SK-N-SH (cell line): ENCODE data around the gene MUC5B. TPM values are rescaled to one million over a fixed set of nuclear protein-coding genes. Genes with fewer than 3 reads are reported as not detected.

ENCODE experiments used
- CTCF ChIA-PET: fragments of 300-600, 350-600 bp; formaldehyde crosslinking; extraction: SDS; loops from one replicate; lab custom pipeline; 2021; lab: Yijun Ruan, JAX
- POLR2A ChIA-PET: fragments of 350-600 bp; sonication (Branson Sonifier 250); formaldehyde crosslinking; extraction: SDS; loops from one replicate; lab custom pipeline; 2020; ENCODE audit warnings: antibody characterized with exemption, inconsistent platforms; lab: Yijun Ruan, JAX
- DNase-seq: peaks from one replicate; pipeline ENCODE4 v3.0.0; 2012
- H2AFZ ChIP-seq: fragments of 200-600 bp; sonication (generic); 2 replicates; pipeline ENCODE4 v1.8.1; 2016; ENCODE audit warnings: antibody characterized with exemption, mild to moderate bottlenecking, low read depth
- H3F3A ChIP-seq: fragments of 200-600 bp; sonication (generic); replicated peaks from 2 replicates; pipeline ENCODE3; 2016; ENCODE audit warnings: antibody characterized with exemption, mild to moderate bottlenecking; ENCODE audit not compliant: insufficient read depth
- H3K27ac ChIP-seq, 2 experiments: fragments of 200-500 bp in 1 of 2; fragments of 200-600 bp in 1 of 2; sonication (Bioruptor generic) in 1 of 2; sonication (generic), shearing (Covaris generic) in 1 of 2; 2 replicates each; pipeline versions ENCODE4 v1.5.1 to v1.6.1; 2014 to 2016; ENCODE audit warnings: low read depth in 2 of 2, inconsistent platforms in 1 of 2, low read length in 1 of 2, mild to moderate bottlenecking in 1 of 2, mixed read lengths in 1 of 2
- H3K27me3 ChIP-seq: fragments of 200-600 bp; sonication (generic), shearing (Covaris generic); 2 replicates; pipeline ENCODE4 v1.6.1; 2016; ENCODE audit warnings: mixed run types; ENCODE audit not compliant: insufficient read depth
- H3K36me3 ChIP-seq, 2 experiments: fragments of 200-500 bp in 1 of 2; fragments of 200-600 bp in 1 of 2; sonication (Bioruptor generic) in 1 of 2; sonication (generic) in 1 of 2; replicated peaks in 1 of 2; 2 replicates each; pipeline versions ENCODE3 to v1.5.1; 2014 to 2016; ENCODE audit warnings: low read length in 1 of 2, mild to moderate bottlenecking in 1 of 2; ENCODE audit not compliant: insufficient read depth in 2 of 2, control insufficient read depth in 1 of 2
- H3K4me1 ChIP-seq, 2 experiments: fragments of 200-500 bp in 1 of 2; fragments of 200-600 bp in 1 of 2; sonication (Bioruptor generic) in 1 of 2; sonication (generic), shearing (Covaris generic) in 1 of 2; 2 replicates each; pipeline versions ENCODE4 v1.5.1 to v1.6.1; 2014 to 2016; ENCODE audit warnings: low read depth in 1 of 2, low read length in 1 of 2, mixed run types in 1 of 2; ENCODE audit not compliant: insufficient read depth in 2 of 2, control insufficient read depth in 1 of 2
- H3K4me2 ChIP-seq: fragments of 200-600 bp; sonication (generic), shearing (Covaris generic); 2 replicates; pipeline ENCODE4 v1.6.1; 2017; ENCODE audit warnings: mixed run types
- H3K4me3 ChIP-seq, 2 experiments: fragments of 200-500 bp in 1 of 2; fragments of 200-600 bp in 1 of 2; sonication (Bioruptor generic) in 1 of 2; sonication (generic), shearing (Covaris generic) in 1 of 2; 2 replicates each; pipeline versions ENCODE4 v1.5.1 to v1.8.1; 2014 to 2016; ENCODE audit warnings: low read depth in 2 of 2, inconsistent platforms in 1 of 2, low read length in 1 of 2, mild to moderate bottlenecking in 1 of 2, mixed read lengths in 1 of 2, moderate library complexity in 1 of 2
- H3K79me2 ChIP-seq: fragments of 200-600 bp; sonication (generic); 2 replicates; pipeline ENCODE4 v1.8.1; 2017; ENCODE audit warnings: mild to moderate bottlenecking; ENCODE audit not compliant: insufficient read depth
- H3K9ac ChIP-seq: fragments of 200-600 bp; sonication (generic); 2 replicates; pipeline ENCODE4 v1.6.1; 2017; ENCODE audit warnings: mixed run types
- H3K9me2 ChIP-seq: fragments of 200-600 bp; sonication (generic); 2 replicates; pipeline ENCODE4 v1.6.1; 2017; ENCODE audit warnings: mixed run types
- H3K9me3 ChIP-seq: fragments of 200-600 bp; sonication (generic); 2 replicates; pipeline ENCODE4 v1.6.1; 2017; ENCODE audit warnings: mixed run types, mild to moderate bottlenecking, moderate library complexity
- H4K20me1 ChIP-seq: fragments of 200-600 bp; sonication (generic); 2 replicates; pipeline ENCODE4 v1.6.1; 2017; ENCODE audit warnings: mild to moderate bottlenecking, mixed run types; ENCODE audit not compliant: insufficient read depth
- CHD2 ChIP-seq: fragments of 150-350 bp; IDR thresholded peaks from 2 replicates; pipeline ENCODE4 v1.6.1; 2018; ENCODE audit warnings: low read length; ENCODE audit not compliant: partially characterized antibody
- ELF1 ChIP-seq: IDR thresholded peaks from 2 replicates; pipeline ENCODE4 v1.4.0; 2012
- EP300 ChIP-seq, 2 experiments: IDR thresholded peaks; 2 replicates each; pipeline versions ENCODE4 v1.4.0 to v1.6.1; 2012; ENCODE audit warnings: borderline replicate concordance in 1 of 2, low read depth in 1 of 2, low read length in 1 of 2
- EZH2phosphoT487 ChIP-seq: fragments of 200-600 bp; sonication (generic); IDR thresholded peaks from 2 replicates; pipeline ENCODE4 v1.6.1; 2017; ENCODE audit warnings: low read depth, mixed run types, mild to moderate bottlenecking, antibody characterized with exemption, moderate library complexity, borderline replicate concordance
- FOXJ3 ChIP-seq: sonication (generic); formaldehyde crosslinking; IDR thresholded peaks from 2 replicates; pipeline ENCODE4 v1.5.1; 2020; ENCODE audit warnings: mild to moderate bottlenecking, missing genetic modification reagents
- GABPA ChIP-seq: IDR thresholded peaks from 2 replicates; pipeline ENCODE4 v1.4.0; 2012; ENCODE audit warnings: low read depth, mild to moderate bottlenecking
- MAX ChIP-seq: IDR thresholded peaks from 2 replicates; pipeline ENCODE4 v1.4.0; 2012; ENCODE audit warnings: low read depth
- MXI1 ChIP-seq: IDR thresholded peaks from 2 replicates; pipeline ENCODE4 v1.6.1; 2012; ENCODE audit warnings: mild to moderate bottlenecking, low read depth, low read length, improper control_type of control experiment
- NFIC ChIP-seq: IDR thresholded peaks from 2 replicates; pipeline ENCODE4 v1.4.0; 2012; ENCODE audit warnings: borderline replicate concordance
- NRF1 ChIP-seq: IDR thresholded peaks from 2 replicates; pipeline ENCODE4 v1.6.1; 2012; ENCODE audit warnings: low read depth, mild to moderate bottlenecking, low read length
- PBX3 ChIP-seq: IDR thresholded peaks from 2 replicates; pipeline ENCODE4; 2012
- POLR2AphosphoS5 ChIP-seq: IDR thresholded peaks from 2 replicates; pipeline ENCODE4 v1.6.1; 2012; ENCODE audit warnings: low read depth, low read length
- RAD21 ChIP-seq: IDR thresholded peaks from 2 replicates; pipeline ENCODE4 v1.6.1; 2012; ENCODE audit warnings: mild to moderate bottlenecking, low read length
- RXRA ChIP-seq: IDR thresholded peaks from 2 replicates; pipeline ENCODE4 v1.4.0; 2012; ENCODE audit warnings: low read depth, mild to moderate bottlenecking, borderline replicate concordance
- SIN3A ChIP-seq: IDR thresholded peaks from 2 replicates; pipeline ENCODE4 v1.6.1; 2012; ENCODE audit warnings: low read depth, mild to moderate bottlenecking, low read length, moderate library complexity, borderline replicate concordance
- SMC3 ChIP-seq: IDR thresholded peaks from 2 replicates; pipeline ENCODE4 v1.6.1; 2012; ENCODE audit warnings: low read depth, low read length, improper control_type of control experiment
- TAF1 ChIP-seq: IDR thresholded peaks from 2 replicates; pipeline ENCODE4 v1.6.1; 2012; ENCODE audit warnings: low read depth, mild to moderate bottlenecking, low read length, moderate library complexity, borderline replicate concordance
- TEAD4 ChIP-seq: IDR thresholded peaks from 2 replicates; pipeline ENCODE4 v1.4.0; 2012; ENCODE audit warnings: mild to moderate bottlenecking, borderline replicate concordance; ENCODE audit not compliant: insufficient read depth
- USF1 ChIP-seq: IDR thresholded peaks from 2 replicates; pipeline ENCODE4 v1.4.0; 2012; ENCODE audit warnings: low read depth, borderline replicate concordance
- USF2 ChIP-seq: fragments of 150-350 bp; IDR thresholded peaks from 2 replicates; pipeline ENCODE4 v1.6.1; 2017; ENCODE audit warnings: antibody characterized with exemption, low read length, low read depth, borderline replicate concordance
- WGBS: methylation state at CpG from one replicate; pipeline ENCODE4 v1.1.6; 2017; ENCODE audit warnings: low lambda C conversion rate; 5-methylcytosine and 5-hydroxymethylcytosine counted together
- polyA plus RNA-seq, 3 experiments: library from polyadenylated mRNA; depleted of rRNA; stranded (reverse); fragments of >200 nt; gene quantifications; 2 replicates each; pipeline ENCODE4 v1.2.3, GENCODE V29; 2012
- TF ChIP-seq, protein P1 (sequence below): fragments of 200-600 bp; sonication (generic); IDR thresholded peaks from 2 replicates; pipeline ENCODE4 v1.6.1; 2017; ENCODE audit warnings: antibody characterized with exemption, mild to moderate bottlenecking, moderate library complexity

The MUC5B gene
- polyA plus RNA-seq, 1 of the 3 experiments (the other 2 are of a cell fraction), result not detected

DNA sequence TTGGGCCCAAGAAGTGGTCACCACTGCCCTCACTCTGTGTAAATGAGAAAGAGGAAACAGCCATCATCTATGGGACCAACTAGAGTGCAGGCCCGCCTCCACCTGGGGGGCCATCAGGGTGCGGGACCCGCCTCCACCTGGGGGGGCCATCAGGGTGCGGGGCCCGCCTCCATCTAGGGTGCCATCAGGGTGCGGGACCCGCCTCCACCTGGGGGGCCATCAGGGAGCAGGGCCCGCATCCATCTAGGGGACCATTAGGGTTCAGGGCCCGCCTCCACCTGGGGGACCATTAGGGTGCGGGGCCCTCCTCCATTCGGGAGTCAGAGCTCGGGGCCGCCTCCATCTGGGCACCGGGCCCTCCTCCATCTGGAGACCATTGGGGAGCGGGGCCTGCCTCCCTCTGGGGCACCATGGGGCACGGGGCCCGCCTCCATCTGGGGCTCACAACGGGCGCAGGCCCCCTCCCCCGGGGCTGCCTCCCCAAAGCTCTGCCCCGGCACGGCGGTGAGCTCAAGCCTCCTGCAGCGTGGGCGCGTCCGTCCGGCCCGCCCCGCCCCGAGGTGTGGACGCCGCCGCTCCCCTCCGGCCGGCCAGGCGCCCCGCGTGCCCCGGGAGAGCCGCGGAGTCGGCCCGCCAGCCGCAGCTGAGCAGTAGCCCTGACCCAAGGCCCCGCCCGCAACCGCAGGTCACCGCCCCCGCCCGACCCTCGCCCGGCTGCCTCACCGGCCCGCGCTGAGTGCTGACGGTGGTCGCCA, 86.1 kb downstream of the MUC5B start (continued):
- TF ChIP-seq, protein P1, sequence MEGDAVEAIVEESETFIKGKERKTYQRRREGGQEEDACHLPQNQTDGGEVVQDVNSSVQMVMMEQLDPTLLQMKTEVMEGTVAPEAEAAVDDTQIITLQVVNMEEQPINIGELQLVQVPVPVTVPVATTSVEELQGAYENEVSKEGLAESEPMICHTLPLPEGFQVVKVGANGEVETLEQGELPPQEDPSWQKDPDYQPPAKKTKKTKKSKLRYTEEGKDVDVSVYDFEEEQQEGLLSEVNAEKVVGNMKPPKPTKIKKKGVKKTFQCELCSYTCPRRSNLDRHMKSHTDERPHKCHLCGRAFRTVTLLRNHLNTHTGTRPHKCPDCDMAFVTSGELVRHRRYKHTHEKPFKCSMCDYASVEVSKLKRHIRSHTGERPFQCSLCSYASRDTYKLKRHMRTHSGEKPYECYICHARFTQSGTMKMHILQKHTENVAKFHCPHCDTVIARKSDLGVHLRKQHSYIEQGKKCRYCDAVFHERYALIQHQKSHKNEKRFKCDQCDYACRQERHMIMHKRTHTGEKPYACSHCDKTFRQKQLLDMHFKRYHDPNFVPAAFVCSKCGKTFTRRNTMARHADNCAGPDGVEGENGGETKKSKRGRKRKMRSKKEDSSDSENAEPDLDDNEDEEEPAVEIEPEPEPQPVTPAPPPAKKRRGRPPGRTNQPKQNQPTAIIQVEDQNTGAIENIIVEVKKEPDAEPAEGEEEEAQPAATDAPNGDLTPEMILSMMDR, result no peak
- no peak for TF ChIP-seq EP300 (IDR thresholded peaks at IDR 0.05; ENCODE audit: borderline replicate concordance in 1 of 2, low read depth in 1 of 2, low read length in 1 of 2)
- TF ChIP-seq NFIC, result no peak
- TF ChIP-seq FOXJ3, result no peak
- no peak for TF ChIP-seq USF2
- no peak for TF ChIP-seq SIN3A
- no peak for TF ChIP-seq POLR2AphosphoS5
- TF ChIP-seq TEAD4, result no peak
- TF ChIP-seq MAX, result no peak

DNA sequence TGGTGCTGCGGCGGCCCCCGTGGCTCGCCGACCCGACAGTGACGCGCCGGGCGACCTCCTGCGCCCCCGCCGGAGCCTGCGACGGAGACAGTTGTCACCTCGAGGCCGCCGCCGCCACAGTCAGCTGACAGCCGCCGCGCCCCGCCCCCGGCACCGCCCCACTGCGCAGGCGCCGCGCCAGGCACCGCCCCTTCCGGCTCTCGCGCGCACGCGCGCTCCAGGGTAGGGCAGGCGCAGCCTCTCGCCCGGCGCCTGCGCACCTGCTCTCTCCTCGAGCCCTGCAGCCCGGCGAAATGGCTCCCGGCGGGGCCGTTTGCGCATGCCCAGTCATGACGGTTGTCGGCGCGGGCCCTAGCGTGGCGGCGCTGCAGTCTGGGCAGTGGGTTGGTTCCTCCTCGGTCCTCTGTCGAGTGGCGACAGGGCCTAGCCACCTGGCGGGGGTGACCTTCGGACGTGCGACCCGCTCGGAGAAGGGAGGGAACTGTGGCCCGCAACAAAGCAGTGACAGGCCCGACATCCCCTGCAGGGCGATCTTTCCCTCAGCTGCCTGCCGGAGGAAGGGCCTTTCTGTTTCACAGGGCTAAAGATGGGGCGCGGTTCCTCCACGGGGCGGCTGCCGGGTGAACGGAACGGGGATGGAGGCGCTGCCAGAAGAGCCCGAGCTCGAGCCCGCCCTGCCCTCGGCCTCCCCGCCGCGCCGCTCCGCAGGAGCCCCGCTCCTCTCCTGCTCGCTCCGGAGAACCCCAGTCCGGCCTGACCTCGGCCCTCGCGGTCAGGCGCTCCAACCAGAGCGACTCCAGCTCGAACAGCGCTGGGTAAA, 86.8 kb downstream of the MUC5B start, which contains the start of gene TOLLIP:
Gene TOLLIP, minus strand, starts transcription at position 135 of the 820 bp plus-strand sequence. Its CDS starts 134 bp downstream, at position 1.
- peak; percentile 100 for DNase-seq
- H3K9me3 ChIP-seq, result no peaks in the 10 kb centered on the region; the same call in 1 of the 2 replicates
- H3F3A ChIP-seq, result no peaks in the 10 kb centered on the region
- peak within 1 kb of the TSS; percentile 72 for H3K9ac ChIP-seq
- no peaks in the 10 kb centered on the region for H3K9me2 ChIP-seq
- peaks cover 0 to 24% of the 10 kb centered on the region in 2 experiments; a peak in 2 of 4 replicates for H3K4me1 ChIP-seq
- CTCF ChIA-PET, result interaction anchor here (0.8 to 1.0 kb wide), 2 partner anchors 16 to 199 kb away, joined by 3 to 4 read pairs; no protein-coding TSS in a partner anchor
- no peaks in the 10 kb centered on the region for H3K27me3 ChIP-seq
- peak within 1 kb of the TSS; percentile 98 for H3K4me2 ChIP-seq
- H3K79me2 ChIP-seq, result peaks cover 46% of the 10 kb centered on the region
- H2AFZ ChIP-seq, result peak within 1 kb of the TSS; percentile 99
- POLR2A ChIA-PET, result interaction anchor here (1.0 kb wide), 1 partner anchor 47 kb away, joined by 4 read pairs; no protein-coding TSS in a partner anchor
- 53% methylated on average over 14 of the region's 97 CpGs for WGBS
- H3K27ac ChIP-seq, result peak within 1 kb of the TSS; percentile 30 to 91; a peak in 3 of 4 replicates
- peak within 1 kb of the TSS; percentile 75 to 92 for H3K4me3 ChIP-seq
- peaks cover 0 to 11% of the 10 kb centered on the region in 2 experiments for H3K36me3 ChIP-seq
- H4K20me1 ChIP-seq, result peaks cover 23% of the 10 kb centered on the region; the same call in 1 of the 2 replicates
- TF ChIP-seq NRF1 (peak; percentile 100), RXRA (no peak), GABPA (peak; percentile 49; the same call in 1 of the 2 replicates), POLR2AphosphoS5 (peak; percentile 72), PBX3 (no peak), USF2 (no peak; the same call in 1 of the 2 replicates), EZH2phosphoT487 (no peak), MXI1 (peak; percentile 84; the same call in 1 of the 2 replicates), USF1 (peak; percentile 79), SIN3A (peak; percentile 35; the same call in 1 of the 2 replicates), MAX (peak; percentile 88; the same call in 1 of the 2 replicates), SMC3 (0 out of 2 replicates have a peak, but pooled peaks have one; percentile 9), CHD2 (peak; percentile 17), RAD21 (peak; percentile 44), TAF1 (peak; percentile 52; the same call in 1 of the 2 replicates), FOXJ3 (no peak), ELF1 (no peak)
